H9 (cell line): ENCODE measurements around the gene HYAL2. TPM values are rescaled to one million over a fixed set of nuclear protein-coding genes. Genes with fewer than 3 reads are reported as not detected.

Experiments
- DNase-seq: peaks from one replicate; pipeline ENCODE4 v3.0.0-alpha.2; 2017
- H2AFZ ChIP-seq: one replicate; pipeline ENCODE4 v1.6.1; 2013; ENCODE audit warnings: mild to moderate bottlenecking, low read length, control low read depth, moderate library complexity
- H2AK5ac ChIP-seq: 2 replicates; pipeline ENCODE4 v1.6.1; 2013; ENCODE audit warnings: low read length, control low read depth, mixed read lengths; ENCODE audit not compliant: insufficient read length
- H2BK120ac ChIP-seq: one replicate; pipeline ENCODE4 v1.6.1; 2013; ENCODE audit warnings: low read depth, mild to moderate bottlenecking, low read length, control low read depth, inconsistent platforms; ENCODE audit not compliant: poor library complexity, severe bottlenecking
- H2BK12ac ChIP-seq: 2 replicates; pipeline ENCODE4 v1.6.1; 2013; ENCODE audit warnings: low read length, control low read depth, mixed read lengths, low read depth; ENCODE audit not compliant: insufficient read length
- H2BK15ac ChIP-seq: 2 replicates; pipeline ENCODE4 v1.6.1; 2013; ENCODE audit warnings: low read depth, low read length, control low read depth
- H2BK20ac ChIP-seq: one replicate; pipeline ENCODE4 v1.6.1; 2013; ENCODE audit warnings: low read depth, mild to moderate bottlenecking, low read length, control low read depth, inconsistent platforms; ENCODE audit not compliant: poor library complexity, severe bottlenecking
- H2BK5ac ChIP-seq: 2 replicates; pipeline ENCODE4 v1.6.1; 2013; ENCODE audit warnings: low read length, control low read depth, mixed read lengths; ENCODE audit not compliant: insufficient read length
- H3K14ac ChIP-seq: 2 replicates; pipeline ENCODE4 v1.6.1; 2013; ENCODE audit warnings: low read length, control low read depth; ENCODE audit not compliant: insufficient read depth
- H3K18ac ChIP-seq: 2 replicates; pipeline ENCODE4 v1.6.1; 2013; ENCODE audit warnings: low read depth, mild to moderate bottlenecking, mixed read lengths, low read length, control low read depth; ENCODE audit not compliant: insufficient read length
- H3K23ac ChIP-seq: 2 replicates; pipeline ENCODE4 v1.6.1; 2013; ENCODE audit warnings: low read length, control low read depth, mixed read lengths, low read depth; ENCODE audit not compliant: insufficient read length
- H3K23me2 ChIP-seq: 2 replicates; pipeline ENCODE4 v1.6.1; 2013; ENCODE audit warnings: low read depth, mild to moderate bottlenecking, mixed read lengths, low read length, control low read depth; ENCODE audit not compliant: insufficient read length, poor library complexity, severe bottlenecking
- H3K27ac ChIP-seq: 2 replicates; pipeline ENCODE4 v1.5.1; 2013; ENCODE audit warnings: low read length, control low read depth, mixed read lengths, low read depth; ENCODE audit not compliant: insufficient read length
- H3K27me3 ChIP-seq: 2 replicates; pipeline ENCODE4 v1.6.1; 2013; ENCODE audit warnings: low read length, control low read depth, inconsistent platforms; ENCODE audit not compliant: insufficient read depth
- H3K4ac ChIP-seq: 2 replicates; pipeline ENCODE4 v1.6.1; 2013; ENCODE audit warnings: low read depth, mild to moderate bottlenecking, control low read depth, inconsistent platforms, low read length, moderate library complexity
- H3K4me1 ChIP-seq: 2 replicates; pipeline ENCODE4 v1.6.1; 2013; ENCODE audit warnings: low read length, control low read depth, inconsistent platforms; ENCODE audit not compliant: insufficient read depth
- H3K4me2 ChIP-seq: 2 replicates; pipeline ENCODE4 v1.6.1; 2013; ENCODE audit warnings: low read length, control low read depth, mixed read lengths; ENCODE audit not compliant: insufficient read length, insufficient read depth
- H3K56ac ChIP-seq: 2 replicates; pipeline ENCODE4 v1.6.1; 2013; ENCODE audit warnings: low read depth, mild to moderate bottlenecking, mixed read lengths, low read length, control low read depth; ENCODE audit not compliant: insufficient read length
- H3K79me1 ChIP-seq: 2 replicates; pipeline ENCODE4 v1.6.1; 2013; ENCODE audit warnings: low read depth, mild to moderate bottlenecking, moderate library complexity, low read length, control low read depth, inconsistent platforms; ENCODE audit not compliant: insufficient read depth, poor library complexity, severe bottlenecking
- H3K79me2 ChIP-seq: 2 replicates; pipeline ENCODE4 v1.6.1; 2013; ENCODE audit warnings: low read length, control low read depth, inconsistent platforms; ENCODE audit not compliant: insufficient read depth
- H3K9ac ChIP-seq: 2 replicates; pipeline ENCODE4 v1.6.1; 2013; ENCODE audit warnings: low read length, control low read depth, mixed read lengths; ENCODE audit not compliant: insufficient read length; ENCODE audit errors: extremely low read depth
- H3K9me3 ChIP-seq: one replicate; pipeline ENCODE4 v1.6.1; 2013; ENCODE audit warnings: low read depth, low read length, inconsistent platforms; ENCODE audit not compliant: control insufficient read depth
- H3T11ph ChIP-seq: one replicate; pipeline ENCODE4 v1.6.1; 2013; ENCODE audit warnings: mild to moderate bottlenecking, low read length, control low read depth, inconsistent platforms
- H4K20me1 ChIP-seq: one replicate; pipeline ENCODE4 v1.6.1; 2013; ENCODE audit not compliant: control insufficient read depth, insufficient read length, insufficient read depth
- H4K5ac ChIP-seq: 2 replicates; pipeline ENCODE4 v1.6.1; 2013; ENCODE audit warnings: low read depth, mild to moderate bottlenecking, mixed read lengths, low read length, control low read depth; ENCODE audit not compliant: insufficient read length
- H4K8ac ChIP-seq: replicated peaks from 2 replicates; pipeline ENCODE4 v1.6.1; 2013; ENCODE audit warnings: low read length, control low read depth, mixed read lengths, low read depth; ENCODE audit not compliant: insufficient read length
- H4K91ac ChIP-seq: 2 replicates; pipeline ENCODE4 v1.6.1; 2013; ENCODE audit warnings: low read depth, mild to moderate bottlenecking, moderate library complexity, mixed read lengths, low read length, control low read depth; ENCODE audit not compliant: insufficient read length
- H3K27ac Mint-ChIP-seq, 3 experiments: 2 replicates in 2 of 3; 3 replicates in 1 of 3; pipeline ENCODE4 v1.8.0; 2020 to 2021; ENCODE audit warnings: mixed read lengths in 3 of 3, mild to moderate bottlenecking in 1 of 3, moderate library complexity in 1 of 3
- H3K27me3 Mint-ChIP-seq: 2 replicates; pipeline ENCODE4 v1.8.0; 2021; ENCODE audit warnings: low read depth, mild to moderate bottlenecking, moderate library complexity, mixed read lengths
- H3K36me3 Mint-ChIP-seq, 3 experiments: 2 replicates in 2 of 3; 3 replicates in 1 of 3; pipeline ENCODE4 v1.8.0; 2020 to 2021; ENCODE audit warnings: low read depth in 3 of 3, mixed read lengths in 3 of 3; ENCODE audit not compliant: insufficient read depth in 1 of 3
- H3K4me1 Mint-ChIP-seq, 2 experiments: 2 replicates each; pipeline ENCODE4 v1.8.0; 2020; ENCODE audit warnings: mixed read lengths in 2 of 2
- H3K4me3 Mint-ChIP-seq, 2 experiments: 2 replicates in 1 of 2; 3 replicates in 1 of 2; pipeline ENCODE4 v1.8.0; 2020 to 2021; ENCODE audit warnings: mild to moderate bottlenecking in 2 of 2, mixed read lengths in 2 of 2, moderate library complexity in 1 of 2
- H3K9me3 Mint-ChIP-seq, 2 experiments: 2 replicates in 1 of 2; 3 replicates in 1 of 2; pipeline ENCODE4 v1.8.0; 2020; ENCODE audit warnings: mild to moderate bottlenecking in 2 of 2, mixed read lengths in 2 of 2, moderate library complexity in 1 of 2
- CTCF ChIP-seq: fragments of 200-600 bp; sonication (generic); conservative IDR thresholded peaks from 3 replicates; pipeline ENCODE4 v1.8.0; 2021; ENCODE audit warnings: antibody characterized with exemption, mild to moderate bottlenecking
- WGBS: extraction: QIAGEN DNeasy Blood & Tissue Kit; methylation state at CpG from one replicate; pipeline ENCODE4 v1.1.7; 2013; ENCODE audit warnings: missing lambda C conversion rate, low lambda C conversion rate, mixed read lengths; ENCODE audit not compliant: insufficient read length; ENCODE audit errors: extremely low coverage; 5-methylcytosine and 5-hydroxymethylcytosine counted together
- total RNA-seq: library from RNA; stranded (reverse); gene quantifications from 2 replicates; pipeline ENCODE4 v1.2.1, GENCODE V29; 2021

HYAL2 gene
- total RNA-seq, 1 experiment from 2014 or later, result 51.9 TPM

GRCh38 chr3:50317300-50317699, 5.2 kb downstream of the HYAL2 start:
- TF ChIP-seq CTCF, result no peak
- Histone ChIP-seq H3K4me2 (no peak overlapping the region), H2BK20ac (no peak overlapping the region), H2BK120ac (no peak overlapping the region), H4K91ac (no peak overlapping the region), H3K27ac (no peak overlapping the region), H2BK5ac (no peak overlapping the region), H2BK15ac (no peak overlapping the region), H3K4me1 (no peaks in the 10 kb centered on the region; the same call in 1 of the 2 replicates), H2AK5ac (no peak overlapping the region), H2AFZ (no peak overlapping the region), H2BK12ac (no peak overlapping the region), H3K79me1 (no peaks in the 10 kb centered on the region), H3T11ph (no peak overlapping the region), H3K18ac (no peak overlapping the region), H3K23ac (no peak overlapping the region), H3K4ac (no peak overlapping the region), H4K8ac (no peak overlapping the region), H3K9me3 (no peaks in the 10 kb centered on the region), H3K56ac (no peak overlapping the region), H3K27me3 (no peaks in the 10 kb centered on the region), H4K20me1 (no peaks in the 10 kb centered on the region), H3K79me2 (peaks cover 5% of the 10 kb centered on the region; the same call in 1 of the 2 replicates), H4K5ac (no peak overlapping the region), H3K14ac (no peak overlapping the region), H3K23me2 (peaks cover 7% of the 10 kb centered on the region), H3K9ac (no peak overlapping the region)
- no CpG with 5 or more reads among the region's 6 CpGs for WGBS
- H3K27ac Mint-ChIP-seq, result 0 out of 7 replicates have a peak overlapping the region, but pooled peaks of 1 of the 3 experiments have one; percentile 28
- no peak for DNase-seq
- no peaks in the 10 kb centered on the region for H3K27me3 Mint-ChIP-seq
- H3K36me3 Mint-ChIP-seq, result peaks cover 48 to 57% (median 56%) of the 10 kb centered on the region in 3 experiments
- peaks cover 15 to 30% of the 10 kb centered on the region in 2 experiments for H3K4me1 Mint-ChIP-seq
- peaks cover 5 to 7% of the 10 kb centered on the region in 2 experiments for H3K9me3 Mint-ChIP-seq
- H3K4me3 Mint-ChIP-seq, result no peak overlapping the region
